Activated CD8-positive, alpha-beta memory T cell treated with anti-CD3 and anti-CD28 coated beads, Interleukin-2, amount 50 U/mL, for 1 hour (primary cell): Measurements from ENCODE around the gene CA10.

Source experiments
- DNase-seq: peaks from one replicate; pipeline ENCODE4 v3.0.0-alpha.2; 2020; ENCODE audit errors: extremely low read depth

The CA10 gene

GRCh38 chr17:52147431-52147830 lies 11.1 kb downstream of the CA10 start:
- no peak for DNase-seq

- no peak for DNase-seq
Observed at GRCh38 chr17:52145476-52145875, 13.0 kb downstream of the CA10 start.

- DNase-seq, result no peak
Observed at GRCh38 chr17:52143542-52143941, 15.0 kb downstream of the CA10 start.

- DNase-seq, result no peak
Observed at GRCh38 chr17:52140601-52141000, 17.9 kb downstream of the CA10 start.

GRCh38 chr17:52138752-52139151 lies 19.8 kb downstream of the CA10 start:
- no peak for DNase-seq

GRCh38 chr17:52138350-52138749 lies 20.2 kb downstream of the CA10 start:
- no peak for DNase-seq

GRCh38 chr17:52136166-52136565 lies 22.3 kb downstream of the CA10 start:
- DNase-seq, result no peak

GRCh38 chr17:52134641-52135040 lies 23.9 kb downstream of the CA10 start:
- no peak for DNase-seq

GRCh38 chr17:52128721-52129120 lies 29.8 kb downstream of the CA10 start:
- no peak for DNase-seq

GRCh38 chr17:52124993-52125392 lies 33.5 kb downstream of the CA10 start:
- DNase-seq, result no peak

GRCh38 chr17:52124561-52124960 lies 34.0 kb downstream of the CA10 start:
- DNase-seq, result no peak

GRCh38 chr17:52120465-52120864 lies 38.0 kb downstream of the CA10 start:
- no peak for DNase-seq

- DNase-seq, result no peak
Observed at GRCh38 chr17:52110923-52111581, 47.5 kb downstream of the CA10 start.

- no peak for DNase-seq
Observed at GRCh38 chr17:52106638-52107261, 51.8 kb downstream of the CA10 start.

- DNase-seq, result no peak
Observed at GRCh38 chr17:52106072-52106471, 52.4 kb downstream of the CA10 start.

GRCh38 chr17:52105591-52105990 lies 52.9 kb downstream of the CA10 start:
- no peak for DNase-seq

- no peak for DNase-seq
Observed at GRCh38 chr17:52096056-52096455, 62.5 kb downstream of the CA10 start.

- DNase-seq, result no peak
Observed at GRCh38 chr17:52084176-52084575, 74.3 kb downstream of the CA10 start.

- no peak for DNase-seq
Observed at GRCh38 chr17:52079496-52079895, 79.0 kb downstream of the CA10 start.

GRCh38 chr17:52071712-52072111 lies 86.8 kb downstream of the CA10 start:
- DNase-seq, result no peak

- no peak for DNase-seq
Observed at GRCh38 chr17:52064791-52065211, 93.7 kb downstream of the CA10 start.

- DNase-seq, result no peak
Observed at GRCh38 chr17:52049496-52049895, 109.0 kb downstream of the CA10 start.

GRCh38 chr17:52049051-52049450 lies 109.5 kb downstream of the CA10 start:
- DNase-seq, result no peak
